Fibroblast of skin of right quadriceps (primary cell): ENCODE data around the gene MASP1.

Source experiments
- DNase-seq: peaks from one replicate; pipeline ENCODE4 v3.0.0-alpha.2; 2013

The MASP1 gene

DNA sequence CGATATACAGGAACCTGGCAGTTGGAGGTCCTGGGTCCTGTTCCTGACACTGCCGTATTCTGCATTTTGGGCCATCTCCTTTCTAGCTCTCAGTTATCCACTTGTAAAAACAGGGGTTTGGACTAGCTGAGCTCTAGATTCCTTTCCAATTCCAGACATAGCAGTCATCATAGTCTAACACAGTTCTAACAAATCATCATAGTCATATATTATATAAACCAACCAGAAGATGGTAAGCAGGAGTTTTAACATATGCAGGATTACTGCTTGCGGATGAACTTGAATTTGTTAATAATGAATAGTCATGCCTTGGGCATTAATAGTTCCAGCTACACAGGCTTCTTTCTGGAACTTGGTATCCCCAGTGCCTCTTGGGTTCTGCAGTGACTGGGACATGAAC lies 26.6 kb downstream of the MASP1 start:
- DNase-seq, result peak; percentile 77

DNA sequence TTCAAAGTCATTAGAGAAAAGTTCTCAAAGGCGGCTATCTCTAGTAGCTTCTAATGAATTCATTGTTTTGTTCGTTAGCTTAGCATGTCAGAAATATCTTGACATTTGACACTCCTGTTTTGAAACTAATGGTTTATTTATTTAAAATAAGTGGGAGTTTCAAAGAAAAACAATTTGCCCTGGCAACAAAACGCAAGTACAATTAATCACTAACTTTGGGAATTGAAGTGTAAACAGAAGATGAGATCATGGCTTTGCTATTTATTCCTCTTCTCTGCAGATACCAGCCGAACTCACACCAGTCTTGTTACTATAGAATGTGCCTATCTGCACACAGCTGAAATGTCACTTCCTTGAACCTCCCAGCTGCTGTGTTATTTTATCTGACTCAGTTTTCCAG lies 27.5 kb downstream of the MASP1 start:
- DNase-seq, result peak; percentile 84

GRCh38 chr3:187263270-187263669 lies 28.3 kb downstream of the MASP1 start:
- peak; percentile 22 for DNase-seq

GRCh38 chr3:187262360-187262759 lies 29.2 kb downstream of the MASP1 start:
- DNase-seq, result no peak

DNA sequence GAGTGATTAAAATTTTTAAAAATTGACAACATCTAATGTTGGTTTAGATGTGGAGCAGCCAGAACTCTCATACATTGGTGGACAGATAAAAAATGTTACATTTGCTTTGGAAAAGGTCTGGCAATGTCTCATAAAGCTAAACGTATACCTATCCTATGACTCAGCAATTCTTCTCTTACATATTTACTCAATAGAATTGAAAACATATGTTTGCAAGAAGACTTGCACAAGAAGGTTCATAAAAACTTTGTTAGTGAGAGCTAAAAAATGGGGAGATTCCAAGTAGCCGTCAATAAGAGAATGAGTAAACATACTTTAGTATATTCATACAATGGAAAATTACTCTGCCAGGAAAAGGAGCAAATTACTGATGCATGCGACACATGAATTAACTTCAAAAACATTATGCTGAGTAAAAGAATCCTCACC lies 30.0 kb downstream of the MASP1 start:
- peak; percentile 96 for DNase-seq

DNA sequence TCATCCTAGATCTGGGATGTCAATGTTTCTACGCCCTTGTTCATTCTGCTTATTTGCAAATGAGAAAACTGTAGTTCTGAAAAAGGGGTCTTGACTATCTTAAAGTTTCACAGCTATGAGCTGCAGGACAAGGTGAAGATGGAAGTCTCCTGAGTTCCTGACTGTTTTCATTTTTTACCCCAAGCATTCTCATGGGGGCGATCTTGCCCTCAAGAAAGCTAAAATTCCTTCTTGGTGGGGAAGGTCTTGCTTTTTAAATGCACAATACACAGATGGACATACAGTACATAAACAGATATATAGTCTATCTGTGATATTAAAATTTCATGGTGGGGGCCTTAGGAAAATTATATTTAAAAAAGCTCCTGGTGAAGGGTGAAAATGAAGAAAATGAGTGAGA lies 32.4 kb downstream of the MASP1 start:
- no peak for DNase-seq

DNA sequence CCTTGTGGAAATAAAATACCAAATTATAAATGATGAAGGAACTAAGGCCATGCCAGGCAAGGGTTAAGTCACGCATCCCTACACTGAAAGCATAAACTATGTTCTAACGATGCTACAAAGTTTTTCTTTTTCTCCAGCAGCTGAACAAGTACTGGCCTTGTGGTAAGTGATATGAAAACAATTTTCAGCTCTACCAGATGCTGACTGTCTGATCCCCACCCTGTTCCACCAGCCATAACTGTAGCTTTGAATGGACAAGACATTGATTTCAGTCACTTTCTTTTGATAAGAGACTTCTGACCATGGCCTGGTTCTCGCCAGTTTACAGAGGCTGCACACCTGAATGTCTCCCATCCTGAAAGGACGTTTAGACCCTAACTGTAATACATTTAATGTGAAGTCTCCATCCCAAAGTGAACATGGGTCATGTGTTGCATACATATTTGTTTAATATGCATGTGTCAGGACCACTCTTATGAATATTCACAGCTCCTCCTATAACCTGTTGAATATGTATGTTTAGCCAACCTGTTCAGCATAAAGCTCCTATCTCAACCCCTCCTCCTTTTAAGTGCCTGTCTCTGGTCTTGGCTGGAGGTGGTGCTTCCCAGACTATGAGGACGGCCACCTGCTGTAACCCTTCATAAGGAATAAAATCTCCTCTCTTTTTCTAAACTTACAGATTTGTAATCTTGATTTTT lies 33.4 kb downstream of the MASP1 start:
- no peak for DNase-seq

GRCh38 chr3:187257471-187257870 lies 34.1 kb downstream of the MASP1 start:
- no peak for DNase-seq

DNA sequence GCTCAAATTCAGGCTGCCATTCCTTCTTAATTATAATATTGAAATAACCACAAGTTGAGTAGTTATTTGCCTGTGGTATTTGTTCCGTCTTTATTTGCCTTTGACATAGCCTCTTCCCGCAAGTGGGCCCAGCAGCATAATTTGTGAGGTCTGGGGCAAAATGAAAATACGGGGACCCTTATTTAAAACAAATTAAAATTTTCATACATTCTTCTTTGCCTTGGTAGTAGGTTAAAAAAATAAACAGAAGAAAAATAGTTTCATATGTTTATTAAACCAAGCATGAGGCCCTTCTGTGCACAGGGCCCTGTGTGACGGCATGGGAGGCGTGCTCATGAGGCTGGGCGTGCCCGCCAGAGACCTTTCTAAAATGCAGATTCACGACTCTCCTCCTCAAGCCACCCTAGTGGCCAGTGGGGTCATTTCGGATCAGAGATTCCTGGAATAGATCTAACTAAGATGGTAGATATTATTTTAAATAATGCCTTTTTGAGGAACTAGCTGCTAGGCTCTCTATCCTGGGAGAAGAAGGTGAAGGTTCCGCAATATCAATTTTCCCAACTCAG lies 35.4 kb downstream of the MASP1 start:
- no peak for DNase-seq

DNA sequence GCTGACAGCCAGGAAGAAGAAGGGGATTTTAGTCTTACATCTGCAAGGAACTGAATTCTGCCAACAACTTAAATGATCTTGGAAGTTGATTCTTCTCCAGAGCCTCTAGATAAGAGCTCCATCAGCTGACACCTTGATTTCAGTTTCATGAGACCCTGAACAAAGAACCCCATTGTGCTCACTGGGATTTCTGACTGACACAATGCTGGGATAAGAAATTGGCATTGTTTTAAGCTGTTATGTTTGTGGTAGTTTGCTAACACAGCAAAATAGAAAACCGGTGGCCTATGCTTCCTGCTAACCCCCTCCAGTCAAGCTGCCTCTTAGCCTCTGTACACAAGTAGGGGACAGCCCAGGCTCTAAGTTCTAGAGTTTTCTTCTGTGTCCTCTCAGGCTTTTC lies 36.2 kb downstream of the MASP1 start:
- DNase-seq, result no peak

DNA sequence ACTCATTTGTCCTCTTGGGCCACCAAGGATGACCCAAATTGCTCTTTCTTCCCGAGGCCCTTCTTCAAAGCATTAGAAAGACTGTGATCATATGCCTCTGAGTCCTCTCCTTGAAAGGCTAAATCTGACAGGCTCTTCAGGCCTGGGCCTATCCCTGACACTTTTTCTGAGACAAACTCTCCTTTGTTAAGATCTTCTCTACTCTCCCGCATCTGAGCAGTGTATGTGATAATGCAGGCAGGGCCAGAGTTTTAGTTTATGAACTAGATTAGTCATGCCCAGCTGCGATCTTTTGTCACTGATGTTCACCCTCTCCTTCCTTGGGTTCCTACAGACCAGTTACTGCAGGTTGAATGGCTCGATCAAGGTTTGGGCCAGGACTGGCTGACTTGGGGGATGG lies 39.2 kb downstream of the MASP1 start:
- DNase-seq, result no peak

DNA sequence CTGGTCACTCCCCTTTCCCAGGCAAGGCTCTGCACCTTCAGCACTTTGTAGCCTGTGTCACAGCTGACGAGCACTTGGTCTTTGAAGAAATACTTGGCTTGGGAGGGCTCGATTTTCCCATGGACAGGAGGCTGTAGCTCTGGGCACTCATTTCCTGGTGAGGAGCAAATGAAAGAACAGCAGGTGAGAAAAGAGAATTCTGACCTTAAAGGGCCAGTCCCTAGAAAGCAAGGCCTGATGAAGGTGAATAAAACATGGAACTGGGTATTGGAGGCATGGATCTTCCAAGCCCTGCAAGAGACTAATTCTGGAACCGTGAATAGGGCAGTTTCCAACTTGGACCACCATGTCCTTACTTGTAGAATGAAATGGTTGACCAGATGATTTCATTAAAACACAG lies 39.9 kb downstream of the MASP1 start:
- no peak for DNase-seq

DNA sequence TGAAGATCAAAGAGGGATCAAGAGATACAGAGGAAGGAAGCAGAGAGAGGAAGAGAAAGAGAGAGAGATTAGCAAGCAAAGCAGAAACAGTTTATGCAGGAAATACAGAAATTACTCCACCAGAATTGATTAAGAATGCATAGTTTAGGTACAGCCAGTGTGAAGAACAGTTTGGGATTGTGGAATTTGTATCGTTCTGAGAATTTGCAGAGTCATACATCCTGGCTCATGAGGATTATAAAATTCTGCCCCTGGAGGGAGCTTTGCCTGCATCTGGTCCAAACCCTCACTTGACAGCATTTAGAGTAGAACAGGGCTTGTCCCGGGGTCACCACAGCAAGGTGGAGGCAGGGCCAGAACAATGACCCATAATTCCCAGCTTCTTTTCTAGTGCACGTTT lies 44.1 kb downstream of the MASP1 start:
- DNase-seq, result no peak

DNA sequence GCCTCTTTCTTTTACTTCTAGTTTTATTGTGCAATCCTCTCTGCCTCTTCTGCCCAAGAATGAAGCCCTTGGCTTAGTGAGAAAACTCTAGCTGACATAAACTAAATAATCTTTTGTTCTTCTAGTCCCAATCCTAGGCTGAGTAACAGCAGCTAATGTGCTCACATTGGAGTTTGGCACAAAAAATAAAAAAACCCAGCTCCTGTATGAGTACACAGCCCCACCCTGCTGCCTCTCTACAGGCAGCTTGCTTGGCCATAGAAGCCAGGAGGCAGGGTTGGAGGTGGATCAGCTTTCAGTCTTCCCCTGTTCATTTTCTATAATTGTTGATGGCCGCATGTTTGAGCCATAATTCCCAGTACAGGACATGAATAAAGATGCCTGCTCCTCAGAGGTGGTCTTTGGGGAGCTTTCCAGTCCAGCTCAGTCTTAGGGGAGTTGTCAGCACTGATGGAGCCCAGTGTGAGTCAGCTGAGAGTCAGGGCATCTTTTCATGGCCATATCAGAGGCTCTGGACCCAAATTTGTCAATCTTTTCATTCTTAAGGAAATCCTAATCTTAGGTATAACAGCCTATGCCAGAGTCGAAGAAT lies 47.5 kb downstream of the MASP1 start:
- peak; percentile 48 for DNase-seq

DNA sequence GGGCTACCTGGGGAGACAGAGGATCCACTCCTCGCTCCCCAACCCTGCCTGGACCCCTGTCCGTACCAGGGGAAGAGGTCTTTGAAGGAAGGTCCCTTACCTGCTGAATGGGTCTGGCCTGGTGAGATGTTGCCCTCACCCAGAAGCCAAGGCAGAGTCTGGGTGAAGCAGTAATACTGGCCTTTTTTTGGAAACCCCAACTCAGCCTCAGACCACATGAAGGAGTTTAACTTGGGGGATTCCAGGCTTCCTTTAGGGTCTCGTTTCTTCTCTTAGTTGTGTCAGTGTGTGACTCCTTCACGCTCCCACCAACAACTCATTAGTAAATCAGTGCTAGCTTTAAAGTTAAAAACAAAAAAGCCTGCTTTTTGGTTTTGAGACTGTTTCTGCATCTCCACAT lies 48.6 kb downstream of the MASP1 start:
- DNase-seq, result no peak

- DNase-seq, result no peak
These were observed 49.1 kb downstream of the MASP1 start for GRCh38 chr3:187242435-187242834.

DNA sequence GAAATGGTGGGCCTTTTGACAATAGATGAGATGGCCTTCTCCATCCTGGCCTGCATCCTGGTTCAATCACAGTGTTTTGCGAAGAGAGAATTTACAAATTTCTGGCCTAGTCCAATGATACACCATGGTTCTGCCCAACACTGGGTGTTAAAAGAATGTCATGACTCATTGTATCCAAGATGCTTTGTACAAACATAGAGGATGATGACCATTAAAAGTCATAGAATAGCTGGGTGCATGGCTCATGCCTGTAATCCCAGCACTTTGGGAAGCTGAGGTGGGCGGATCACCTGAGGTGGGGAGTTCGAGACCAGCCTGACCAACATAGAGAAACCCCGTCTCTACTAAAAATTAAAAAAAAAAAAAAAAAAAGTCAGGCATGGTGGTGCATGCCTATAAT lies 52.7 kb downstream of the MASP1 start:
- peak; percentile 25 for DNase-seq

DNA sequence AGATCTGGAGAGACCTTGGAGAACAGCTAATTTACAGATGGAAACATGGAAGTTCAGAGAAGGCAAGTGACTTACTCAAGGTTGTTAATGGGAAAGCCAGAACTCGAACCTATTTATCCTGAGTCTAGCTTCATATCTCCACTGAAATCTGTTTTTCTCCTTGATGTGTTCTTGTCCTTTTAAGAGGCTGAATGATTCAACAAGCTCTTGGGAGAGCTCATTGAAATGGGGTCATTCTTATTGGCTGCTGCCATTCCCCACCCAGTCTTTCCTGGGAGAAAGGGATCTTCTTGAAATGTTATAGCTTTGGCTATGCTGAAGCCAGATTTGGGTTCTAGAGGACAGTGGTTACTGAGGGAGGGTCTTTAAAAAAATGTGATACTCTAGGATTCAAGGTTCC lies 53.3 kb downstream of the MASP1 start:
- DNase-seq, result no peak

DNA sequence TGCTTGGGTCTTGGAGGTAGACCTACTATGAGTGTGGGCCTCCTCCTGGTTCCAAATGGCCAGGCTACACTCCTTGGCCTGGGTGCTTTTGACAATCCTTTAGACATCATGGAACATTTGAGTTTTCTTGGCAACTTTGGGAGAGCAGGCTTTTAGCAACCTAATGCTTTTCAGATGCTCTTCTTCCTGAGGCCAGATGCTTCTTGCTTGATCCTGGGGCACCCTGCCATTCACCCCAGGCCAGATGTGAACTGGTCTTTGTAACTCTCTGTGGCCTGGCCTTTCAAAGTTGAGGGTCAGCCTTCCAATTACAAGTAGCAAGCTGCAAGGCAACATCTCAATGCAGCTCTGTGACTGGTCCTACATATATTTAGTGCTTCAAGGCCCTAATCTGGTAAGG lies 53.8 kb downstream of the MASP1 start:
- no peak for DNase-seq

DNA sequence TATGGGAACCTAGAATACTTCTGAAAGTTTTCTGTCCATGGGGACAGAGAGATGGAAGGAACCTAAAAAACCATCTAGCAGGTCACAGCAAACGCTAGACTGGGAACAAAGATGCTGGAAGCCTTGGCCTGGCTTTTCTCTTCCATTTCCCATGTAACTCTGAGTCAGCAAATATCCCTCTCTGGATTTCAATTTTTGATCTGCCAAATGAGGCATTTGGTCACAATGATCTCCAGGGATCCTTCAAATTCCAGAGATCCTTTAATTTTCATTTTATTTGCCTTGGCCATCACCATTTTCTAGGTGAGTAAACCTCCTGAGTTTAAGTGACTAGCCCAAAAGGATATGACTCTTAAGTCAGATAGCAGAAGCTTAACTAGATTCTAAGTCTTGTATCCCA lies 54.6 kb downstream of the MASP1 start:
- DNase-seq, result no peak

- no peak for DNase-seq
These were observed 61.5 kb downstream of the MASP1 start for GRCh38 chr3:187230011-187230410.

DNA sequence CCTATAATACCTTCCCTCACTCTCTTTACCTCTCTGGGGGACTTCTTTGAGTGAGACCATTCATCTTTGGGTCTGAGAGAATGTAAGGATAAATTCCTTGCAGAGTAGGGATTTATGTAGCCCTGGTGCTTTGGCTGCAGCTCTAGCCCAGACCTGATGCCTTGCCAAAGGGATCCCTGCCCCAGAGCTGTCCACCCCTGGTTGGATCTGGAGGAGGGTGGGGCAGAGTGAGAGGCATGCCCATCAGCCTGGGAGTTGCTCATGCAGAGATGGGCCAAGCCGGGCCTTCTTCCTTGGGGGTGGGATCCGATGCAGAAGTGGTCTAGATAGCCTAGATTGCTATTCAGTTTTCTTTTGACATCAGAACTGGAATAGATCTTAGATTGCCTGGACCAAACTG lies 62.8 kb downstream of the MASP1 start:
- DNase-seq, result no peak

DNA sequence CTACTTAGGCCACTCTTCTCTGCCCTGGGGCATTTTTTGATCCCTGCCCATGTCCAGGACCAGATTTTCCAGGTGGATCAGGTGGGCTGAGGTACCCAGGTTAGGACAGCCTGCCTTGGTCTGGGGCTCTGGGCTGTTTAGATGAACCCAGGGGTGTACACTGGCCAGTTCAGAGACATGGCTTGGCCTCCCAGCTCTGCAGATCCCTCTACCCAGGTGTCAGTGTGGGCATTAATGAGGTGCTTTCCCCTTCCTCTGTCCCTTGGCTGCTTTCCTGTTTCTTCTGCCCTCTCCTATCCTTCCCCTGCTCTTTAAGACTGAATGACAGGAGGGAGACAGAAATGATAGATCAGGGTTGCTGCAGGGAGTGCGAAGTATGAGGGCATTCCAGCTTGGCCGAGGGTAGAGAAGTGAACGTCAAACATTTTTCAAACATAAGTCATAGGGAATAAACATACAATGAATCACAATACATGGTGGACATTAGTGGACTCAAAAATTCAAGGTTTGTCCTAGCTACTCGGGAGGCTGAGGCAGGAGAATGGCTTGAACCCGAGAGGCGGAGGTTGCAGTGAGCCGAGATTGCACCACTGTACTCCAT lies 63.8 kb downstream of the MASP1 start:
- peak; percentile 58 for DNase-seq

DNA sequence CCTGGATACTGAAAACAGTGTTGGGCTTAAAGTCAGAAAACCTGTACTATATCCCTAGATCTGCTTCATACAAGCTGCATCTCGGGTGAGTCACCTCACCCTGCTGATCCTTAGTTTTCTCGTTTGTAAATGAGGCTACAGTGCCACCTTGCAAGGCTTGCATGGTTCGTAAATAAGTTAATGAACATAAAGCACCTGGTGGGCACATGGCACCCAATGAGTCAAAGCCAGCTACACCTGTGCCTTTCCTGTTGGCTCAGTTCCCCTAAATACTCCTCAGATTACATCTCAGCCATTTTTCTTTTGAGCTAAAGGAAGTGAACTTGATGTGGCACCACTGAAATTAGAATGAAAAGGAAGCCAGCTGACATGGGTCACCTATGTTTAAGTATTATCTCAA lies 67.7 kb downstream of the MASP1 start:
- no peak for DNase-seq
